ENCODE results near the gene REC114.

The REC114 gene

DNA sequence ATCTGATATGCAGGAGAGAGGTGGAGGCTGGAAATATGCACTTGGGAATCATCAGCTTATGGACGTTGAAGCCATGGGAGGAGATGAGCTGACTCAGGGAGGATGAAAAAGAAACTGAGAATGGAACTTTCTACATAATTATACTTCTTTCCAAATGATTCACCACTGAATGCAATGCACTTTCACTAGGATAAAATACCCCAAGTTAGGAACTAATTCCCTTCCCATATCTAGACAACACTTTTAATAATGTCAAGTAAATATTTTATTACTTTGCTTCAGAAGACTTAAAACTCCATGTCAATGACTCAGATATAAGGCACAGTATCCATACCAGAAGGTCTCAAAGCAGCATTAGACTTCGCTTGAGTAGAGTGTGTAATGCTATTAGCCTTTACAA lies 166.0 kb downstream of the REC114 start:
- DNase-seq, result no peak

Measured in NCI-H1694 treated with DMSO at 0.1 percent for 48 hours (cell line).